Activated T-cell treated with anti-CD3 and anti-CD28 coated beads, Interleukin-2, amount 50 U/mL, for 4 hours (primary cell): ENCODE data around the gene LCN6. TPM values are rescaled to one million over a fixed set of nuclear protein-coding genes. Genes with fewer than 3 reads are reported as not detected.
A peak's percentile ranks its signal among the peaks of the same experiment; 100 is the strongest.
"Not testable (repeated sequence)": the region's sequence is repeated elsewhere in the genome, so short reads cannot be mapped to it uniquely, and the experiment has no call there.

Experiments used
- ATAC-seq, 2 donors: fragments of 200-7000 bp; cut with Tn5 transposase; one replicate each; pipeline ENCODE4 v1.10.0; 2021
- DNase-seq: peaks from one replicate; pipeline ENCODE4 v3.0.0-alpha.2; 2020
- H3K27me3 Mint-ChIP-seq: one replicate; pipeline ENCODE4 v1.8.0; 2021; ENCODE audit warnings: low read depth, mixed read lengths
- H3K36me3 Mint-ChIP-seq: one replicate; pipeline ENCODE4 v1.8.0; 2022; ENCODE audit warnings: mixed read lengths; ENCODE audit not compliant: insufficient read depth
- H3K4me1 Mint-ChIP-seq: one replicate; pipeline ENCODE4 v1.8.0; 2021; ENCODE audit warnings: low read depth, mixed read lengths
- H3K4me3 Mint-ChIP-seq: one replicate; pipeline ENCODE4 v1.8.0; 2021; ENCODE audit warnings: mild to moderate bottlenecking, moderate library complexity, mixed read lengths
- H3K9me3 Mint-ChIP-seq: one replicate; pipeline ENCODE4 v1.8.0; 2021; ENCODE audit warnings: mixed read lengths
- total RNA-seq, 3 donors: library from RNA; stranded (reverse); gene quantifications; one replicate each; pipeline ENCODE4 v1.2.1, GENCODE V29; 2021

The LCN6 gene
- total RNA-seq, 3 donors from 2014 or later: not detected

DNA sequence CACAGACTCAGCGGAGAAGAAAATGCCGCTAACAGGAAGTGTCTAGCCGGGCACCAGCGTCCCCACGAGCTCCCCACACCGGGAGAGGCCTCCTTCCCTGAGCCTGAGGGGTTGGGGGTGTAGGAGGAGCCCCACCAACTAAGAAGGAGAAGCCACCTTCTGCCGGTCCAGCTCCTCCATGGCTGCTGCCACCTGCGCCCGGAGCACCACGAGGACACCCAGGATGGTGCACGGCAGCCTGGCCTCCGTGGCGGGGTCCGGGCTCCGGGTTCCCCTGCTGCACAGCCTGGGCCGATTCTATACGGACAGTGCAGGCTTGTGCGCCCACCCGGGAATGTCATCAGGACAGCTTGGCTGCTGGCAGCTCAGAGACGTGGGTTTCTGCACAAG is 9.4 kb upstream of the LCN6 start:
- ATAC-seq (no peak), DNase-seq (no peak)
- Mint-ChIP-seq H3K4me3 (no peak overlapping the region), H3K36me3 (no peaks in the 10 kb centered on the region), H3K9me3 (peaks cover 2% of the 10 kb centered on the region), H3K27me3 (peaks cover 17% of the 10 kb centered on the region), H3K4me1 (no peaks in the 10 kb centered on the region)

DNA sequence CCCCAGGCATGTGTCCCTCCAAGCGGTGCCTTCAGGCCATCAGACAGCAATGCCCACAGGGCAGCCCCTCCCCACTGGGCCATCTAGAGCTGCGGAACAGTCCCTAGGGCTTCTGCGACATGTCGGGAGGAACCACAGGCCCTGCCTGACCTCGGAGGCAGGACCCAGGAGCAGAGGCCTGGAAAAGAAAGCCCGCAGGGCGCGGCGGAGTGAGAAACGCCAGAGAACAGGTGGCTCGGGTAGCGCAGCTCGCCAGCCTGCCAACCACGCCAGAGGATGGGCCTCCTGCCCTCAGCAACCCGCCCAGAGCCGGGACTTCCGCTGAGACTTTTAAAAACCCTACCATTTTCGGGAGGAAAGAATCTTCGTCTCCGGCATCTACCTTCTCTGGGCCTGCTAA is 9.0 kb upstream of the LCN6 start:
- Mint-ChIP-seq H3K9me3 (peaks cover 6% of the 10 kb centered on the region), H3K27me3 (peaks cover 16% of the 10 kb centered on the region), H3K36me3 (no peaks in the 10 kb centered on the region), H3K4me3 (no peak overlapping the region), H3K4me1 (no peaks in the 10 kb centered on the region)
- DNase-seq (no peak), ATAC-seq (no peak)

DNA sequence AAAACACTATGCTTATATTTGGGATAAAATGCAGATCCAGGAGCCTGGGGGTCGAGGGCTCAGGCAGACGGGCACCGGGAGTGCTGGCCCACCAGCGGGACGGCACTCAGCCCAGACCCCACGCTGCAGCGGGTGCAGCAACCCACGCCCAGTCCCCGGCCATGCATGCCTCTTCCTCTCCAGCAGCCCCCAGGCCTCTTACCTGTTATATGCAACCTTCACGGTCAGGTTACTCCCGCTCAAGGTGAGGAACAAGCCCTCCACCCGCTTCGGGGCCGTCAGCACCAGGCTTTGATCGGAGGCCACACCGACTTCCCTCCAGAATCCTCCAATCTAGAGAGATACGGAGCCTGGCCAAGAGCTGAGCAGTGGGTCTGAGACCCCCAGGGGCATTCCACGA is 8.5 kb upstream of the LCN6 start:
- H3K4me1 Mint-ChIP-seq: no peaks in the 10 kb centered on the region
- H3K36me3 Mint-ChIP-seq: no peaks in the 10 kb centered on the region
- no peak overlapping the region for H3K4me3 Mint-ChIP-seq
- ATAC-seq: no peak
- no peak for DNase-seq
- peaks cover 11% of the 10 kb centered on the region for H3K9me3 Mint-ChIP-seq
- H3K27me3 Mint-ChIP-seq: peaks cover 14% of the 10 kb centered on the region

DNA sequence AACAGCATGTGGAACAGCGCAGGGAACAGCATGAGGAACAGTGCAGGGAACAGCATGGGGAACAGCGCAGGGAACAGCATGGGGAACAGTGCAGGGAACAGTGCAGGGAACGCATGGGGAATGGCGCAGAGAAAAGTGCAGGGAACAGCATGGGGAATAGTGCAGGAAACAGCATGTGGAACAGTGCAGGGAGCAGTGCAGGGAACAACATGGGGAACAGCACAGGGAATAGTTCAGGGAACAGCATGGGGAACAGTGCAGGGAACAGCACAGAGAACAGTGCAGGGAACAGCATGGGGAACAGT is 7.8 kb upstream of the LCN6 start:
- ATAC-seq (no peak), DNase-seq (no peak)
- Mint-ChIP-seq H3K27me3 (peaks cover 9% of the 10 kb centered on the region), H3K4me1 (no peaks in the 10 kb centered on the region), H3K9me3 (peaks cover 14% of the 10 kb centered on the region), H3K4me3 (no peak overlapping the region), H3K36me3 (no peaks in the 10 kb centered on the region)

DNA sequence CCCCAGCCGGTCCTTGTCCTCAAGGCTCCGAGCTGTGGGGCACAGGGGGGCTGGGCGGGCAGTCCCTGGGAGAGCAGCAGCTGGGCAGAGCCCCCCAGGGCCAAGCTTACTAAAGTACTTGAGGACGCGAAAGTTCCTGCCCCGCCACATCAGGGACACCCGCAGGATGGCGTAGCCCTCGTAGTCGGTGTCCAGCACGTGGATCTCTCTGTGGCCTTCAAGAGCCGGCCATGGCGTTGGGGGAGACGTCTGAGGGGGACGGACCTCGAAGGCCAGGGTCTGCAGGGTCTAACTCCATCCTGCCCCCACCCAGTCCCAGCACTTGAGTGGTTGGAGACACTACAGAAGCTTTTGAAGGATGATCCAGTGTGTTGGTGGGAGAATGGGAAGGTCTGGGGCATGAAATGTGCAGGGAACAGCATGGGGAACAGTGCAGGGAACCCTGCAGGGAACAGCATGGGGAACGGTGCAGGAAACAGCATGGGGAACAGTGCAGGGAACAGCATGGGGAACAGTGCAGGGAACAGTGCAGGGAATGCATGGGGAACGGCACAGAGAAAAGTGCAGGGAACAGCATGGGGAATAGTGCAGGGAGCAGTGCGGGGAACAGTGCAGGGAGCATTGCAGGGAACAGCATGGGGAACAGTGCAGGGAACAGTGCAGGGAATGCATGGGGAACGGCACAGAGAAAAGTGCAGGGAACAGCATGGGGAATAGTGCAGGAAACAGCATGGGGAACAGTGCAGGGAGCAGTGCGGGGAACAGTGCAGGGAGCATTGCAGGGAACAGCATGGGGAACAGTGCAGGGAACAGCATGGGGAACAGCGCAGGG is 7.2 kb upstream of the LCN6 start:
- DNase-seq, H3K36me3 Mint-ChIP-seq, ATAC-seq, H3K4me1 Mint-ChIP-seq, H3K27me3 Mint-ChIP-seq, H3K4me3 Mint-ChIP-seq: not testable (repeated sequence)
- peaks cover 14% of the 10 kb centered on the region for H3K9me3 Mint-ChIP-seq

DNA sequence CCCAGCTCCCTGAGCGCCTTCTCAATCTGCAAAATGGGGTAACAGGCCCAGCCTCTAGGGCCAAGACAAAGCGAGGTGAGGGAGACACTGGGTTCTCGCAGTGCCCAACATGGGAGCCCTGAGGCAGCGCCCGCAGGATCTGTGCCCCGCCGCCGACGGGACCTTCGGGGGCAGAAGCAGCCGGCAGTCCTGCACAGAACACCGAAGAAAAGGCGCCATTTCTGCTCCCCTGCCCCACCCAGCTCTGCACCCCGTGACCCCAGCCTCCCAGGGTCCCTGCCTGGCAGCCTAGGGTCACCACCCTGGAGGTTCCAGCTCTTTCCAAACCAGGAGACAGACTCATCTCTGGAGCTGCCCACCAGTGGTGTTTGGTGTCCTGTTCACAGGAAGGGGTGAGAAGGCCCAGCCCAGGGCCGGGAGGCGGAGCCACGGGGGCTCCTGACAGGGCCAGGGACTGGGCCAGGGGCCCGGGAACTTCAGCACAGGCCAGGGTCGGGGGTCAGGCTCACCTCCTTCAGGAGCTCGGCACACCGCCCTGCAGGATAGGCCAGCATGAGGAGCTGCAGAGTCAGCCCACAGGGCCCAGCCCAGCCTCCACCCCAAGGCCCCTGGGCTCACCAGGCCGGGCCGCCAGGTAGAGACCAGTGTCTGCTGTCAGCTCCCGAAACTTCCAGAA is 6.4 kb upstream of the LCN6 start:
- Mint-ChIP-seq H3K27me3 (peaks cover 4% of the 10 kb centered on the region), H3K9me3 (peaks cover 14% of the 10 kb centered on the region), H3K4me1 (no peaks in the 10 kb centered on the region), H3K36me3 (no peaks in the 10 kb centered on the region), H3K4me3 (no peak overlapping the region)
- ATAC-seq (no peak), DNase-seq (no peak)

DNA sequence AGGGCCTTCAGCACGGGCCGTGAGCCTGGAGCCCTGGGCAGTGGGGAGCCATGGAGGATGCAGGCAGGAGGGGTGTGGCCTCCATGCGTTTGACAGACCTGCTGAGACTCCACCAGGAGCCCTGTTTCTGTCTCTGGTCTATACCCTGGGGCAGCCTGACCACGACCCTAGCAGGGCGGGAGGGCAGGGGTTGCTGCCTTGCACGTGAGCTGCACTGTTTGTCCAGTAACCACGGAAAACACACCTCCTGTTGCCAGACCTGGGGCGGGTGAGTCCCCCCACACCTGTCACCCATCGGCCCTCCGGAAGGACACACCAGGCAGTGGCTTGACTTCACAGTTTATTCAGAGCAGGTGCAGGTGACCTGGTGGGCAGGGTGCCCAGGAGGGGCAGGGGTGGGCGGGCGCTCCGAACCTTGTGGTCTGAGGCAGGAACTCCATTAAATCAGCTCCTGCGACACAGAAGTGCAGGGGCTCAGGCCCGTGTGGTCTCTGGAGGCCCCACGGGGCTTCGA is 5.8 kb upstream of the LCN6 start:
- Mint-ChIP-seq H3K4me1 (no peaks in the 10 kb centered on the region), H3K9me3 (peaks cover 14% of the 10 kb centered on the region), H3K27me3 (peaks cover 4% of the 10 kb centered on the region), H3K4me3 (no peak overlapping the region), H3K36me3 (no peaks in the 10 kb centered on the region)
- ATAC-seq: no peak
- no peak for DNase-seq

DNA sequence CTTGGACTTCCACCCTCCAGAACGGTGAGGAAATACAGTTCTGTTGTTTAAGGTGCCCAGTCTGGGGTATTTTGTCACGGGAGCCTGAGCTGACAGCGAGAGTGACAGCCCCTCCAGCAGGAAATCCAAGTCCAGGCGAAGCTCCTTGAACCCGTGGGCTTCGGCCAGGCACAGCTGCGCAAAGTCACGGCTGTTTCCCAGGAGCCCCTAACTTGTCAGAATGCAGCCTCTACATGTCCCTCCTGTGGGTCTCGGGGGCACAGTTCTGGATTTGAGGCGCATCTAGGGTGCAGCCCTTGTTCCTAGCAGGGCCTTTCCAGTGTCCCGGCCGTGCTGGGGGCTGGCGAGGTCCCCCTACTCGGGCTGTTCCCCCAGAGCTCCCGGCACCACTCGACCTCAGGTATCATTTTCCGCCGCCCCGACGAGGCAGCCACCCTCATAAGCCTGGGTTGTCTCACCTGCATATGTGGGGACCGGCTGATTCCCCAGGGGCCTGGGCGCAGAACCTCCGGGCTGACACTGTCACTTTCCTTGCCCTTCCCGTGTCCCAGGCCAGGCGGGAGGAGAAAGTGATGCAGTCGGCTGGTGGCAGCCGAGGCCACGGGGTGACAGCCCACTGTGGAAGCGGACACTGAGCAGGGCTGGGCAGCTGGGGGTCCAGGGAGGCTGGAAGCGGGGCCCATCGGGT is 5.2 kb upstream of the LCN6 start:
- ATAC-seq (no peak), DNase-seq (no peak)
- Mint-ChIP-seq H3K27me3 (peaks cover 6% of the 10 kb centered on the region), H3K36me3 (no peaks in the 10 kb centered on the region), H3K4me3 (no peak overlapping the region), H3K4me1 (no peaks in the 10 kb centered on the region), H3K9me3 (peaks cover 14% of the 10 kb centered on the region)

DNA sequence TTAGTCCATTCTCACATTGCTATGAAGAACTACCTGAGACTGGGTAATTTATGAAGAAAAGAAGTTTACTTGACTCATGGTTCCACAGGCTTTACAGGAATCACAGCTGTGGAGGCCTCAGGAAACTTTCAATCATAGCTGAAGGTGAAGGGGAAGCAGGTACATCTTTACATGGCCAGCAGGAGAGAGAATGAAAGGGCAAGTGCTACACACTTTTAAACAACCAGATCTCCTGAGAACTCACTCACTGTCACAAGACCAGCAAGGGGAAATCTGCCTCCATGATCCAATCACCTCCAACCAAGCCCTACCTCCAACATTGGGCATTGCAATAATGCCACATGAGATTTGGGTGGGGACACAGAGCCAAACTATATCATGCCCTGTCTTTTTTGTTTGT is 3.5 kb upstream of the LCN6 start:
- peaks cover 14% of the 10 kb centered on the region for H3K9me3 Mint-ChIP-seq
- no peak for DNase-seq
- H3K27me3 Mint-ChIP-seq: peaks cover 6% of the 10 kb centered on the region
- H3K4me1 Mint-ChIP-seq: no peaks in the 10 kb centered on the region
- H3K4me3 Mint-ChIP-seq: no peak overlapping the region
- no peaks in the 10 kb centered on the region for H3K36me3 Mint-ChIP-seq
- no peak for ATAC-seq

DNA sequence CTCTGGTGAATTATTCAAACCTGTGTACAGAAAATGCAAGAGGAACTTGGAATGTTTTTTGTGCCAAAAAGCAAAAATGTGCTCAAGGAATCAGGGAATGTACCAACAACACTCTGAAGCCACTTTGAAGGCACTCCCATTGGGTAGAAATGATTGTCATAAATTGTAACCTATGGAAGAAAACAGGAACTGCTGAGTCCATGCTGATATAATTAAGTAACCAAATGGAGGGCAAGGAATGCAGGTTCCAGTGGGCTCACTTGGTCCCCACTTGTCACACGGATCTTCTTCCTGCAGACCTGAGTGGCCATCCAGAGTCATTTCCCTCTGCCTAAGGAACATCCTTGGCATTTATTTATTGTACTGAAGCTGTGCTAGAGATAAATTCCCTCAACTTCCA is 2.9 kb upstream of the LCN6 start:
- H3K9me3 Mint-ChIP-seq: peaks cover 14% of the 10 kb centered on the region
- H3K27me3 Mint-ChIP-seq: peaks cover 5% of the 10 kb centered on the region
- ATAC-seq (no peak), DNase-seq (no peak)
- no peaks in the 10 kb centered on the region for H3K4me1 Mint-ChIP-seq
- H3K36me3 Mint-ChIP-seq: no peaks in the 10 kb centered on the region
- H3K4me3 Mint-ChIP-seq: no peak overlapping the region

DNA sequence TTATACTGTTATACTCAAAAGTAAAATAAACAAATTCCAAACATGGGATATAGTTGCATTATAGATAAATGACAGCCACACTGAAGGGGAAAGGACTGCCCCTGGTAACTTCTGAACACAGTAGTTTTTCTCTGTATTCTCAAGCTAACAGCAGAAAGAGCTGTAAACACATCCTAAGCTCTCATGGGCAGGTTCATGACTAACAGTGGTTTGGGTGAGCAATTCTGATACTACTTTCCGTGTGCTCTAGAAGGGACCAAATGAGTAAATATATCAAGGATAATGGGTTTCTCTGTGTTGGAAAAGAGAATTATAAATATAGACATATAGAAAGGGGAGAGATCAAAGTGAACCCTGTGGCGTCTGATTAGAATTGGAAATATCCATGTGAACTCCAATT is 2.2 kb upstream of the LCN6 start:
- DNase-seq (no peak), ATAC-seq (peak; percentile 75 to 78)
- Mint-ChIP-seq H3K4me3 (no peak overlapping the region), H3K36me3 (no peaks in the 10 kb centered on the region), H3K27me3 (peaks cover 3% of the 10 kb centered on the region), H3K4me1 (no peaks in the 10 kb centered on the region), H3K9me3 (peaks cover 14% of the 10 kb centered on the region)

DNA sequence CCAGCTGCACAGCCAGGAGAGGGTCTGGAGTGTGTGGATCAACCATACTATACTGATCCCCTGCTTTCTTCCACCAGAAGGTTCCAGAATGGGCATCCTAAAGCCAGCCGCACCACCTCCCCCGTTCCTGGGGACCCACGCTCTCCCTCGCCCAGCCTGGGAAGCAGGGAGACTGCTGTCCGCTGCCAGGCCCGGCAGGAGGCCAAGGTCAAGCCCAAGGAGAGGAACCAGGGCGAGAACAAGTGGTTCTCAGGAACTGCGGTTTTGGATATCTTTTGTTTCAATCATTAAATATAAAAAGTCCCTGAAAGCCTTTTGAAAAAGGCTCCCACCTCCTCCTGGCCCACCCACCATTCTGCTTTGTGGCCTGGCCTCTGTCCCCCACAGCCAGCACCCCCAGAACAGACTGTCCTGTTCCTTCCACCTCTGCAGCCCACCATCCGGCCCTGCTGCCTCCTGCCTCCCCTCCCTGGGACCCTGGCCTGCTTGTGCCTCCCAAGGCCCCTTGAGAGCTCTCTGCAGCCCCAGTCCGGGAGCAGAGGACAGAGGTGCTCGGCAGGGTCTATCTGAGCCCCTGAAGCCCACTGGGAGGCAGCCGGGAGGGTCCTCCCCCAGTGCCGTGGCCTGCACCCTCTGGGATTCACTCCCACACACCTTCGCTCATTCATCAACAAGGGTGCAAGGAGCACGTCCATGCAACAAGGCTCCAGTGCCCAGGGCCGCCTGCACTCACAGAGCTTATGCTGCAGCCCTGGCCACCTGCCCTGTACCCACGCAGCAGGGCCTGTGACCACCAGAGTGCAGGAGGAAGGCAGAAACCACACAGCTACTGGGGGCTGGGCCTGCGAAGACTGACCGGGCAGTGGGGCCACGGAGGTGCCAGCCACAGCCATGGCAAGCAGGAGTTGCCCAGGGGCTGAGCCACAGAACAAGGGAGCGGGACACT is 614 bp upstream of the LCN6 start:
- Mint-ChIP-seq H3K27me3 (peaks cover 3% of the 10 kb centered on the region), H3K4me1 (no peaks in the 10 kb centered on the region), H3K36me3 (no peaks in the 10 kb centered on the region), H3K4me3 (no peak overlapping the region), H3K9me3 (peaks cover 14% of the 10 kb centered on the region)
- ATAC-seq (no peak), DNase-seq (no peak)

DNA sequence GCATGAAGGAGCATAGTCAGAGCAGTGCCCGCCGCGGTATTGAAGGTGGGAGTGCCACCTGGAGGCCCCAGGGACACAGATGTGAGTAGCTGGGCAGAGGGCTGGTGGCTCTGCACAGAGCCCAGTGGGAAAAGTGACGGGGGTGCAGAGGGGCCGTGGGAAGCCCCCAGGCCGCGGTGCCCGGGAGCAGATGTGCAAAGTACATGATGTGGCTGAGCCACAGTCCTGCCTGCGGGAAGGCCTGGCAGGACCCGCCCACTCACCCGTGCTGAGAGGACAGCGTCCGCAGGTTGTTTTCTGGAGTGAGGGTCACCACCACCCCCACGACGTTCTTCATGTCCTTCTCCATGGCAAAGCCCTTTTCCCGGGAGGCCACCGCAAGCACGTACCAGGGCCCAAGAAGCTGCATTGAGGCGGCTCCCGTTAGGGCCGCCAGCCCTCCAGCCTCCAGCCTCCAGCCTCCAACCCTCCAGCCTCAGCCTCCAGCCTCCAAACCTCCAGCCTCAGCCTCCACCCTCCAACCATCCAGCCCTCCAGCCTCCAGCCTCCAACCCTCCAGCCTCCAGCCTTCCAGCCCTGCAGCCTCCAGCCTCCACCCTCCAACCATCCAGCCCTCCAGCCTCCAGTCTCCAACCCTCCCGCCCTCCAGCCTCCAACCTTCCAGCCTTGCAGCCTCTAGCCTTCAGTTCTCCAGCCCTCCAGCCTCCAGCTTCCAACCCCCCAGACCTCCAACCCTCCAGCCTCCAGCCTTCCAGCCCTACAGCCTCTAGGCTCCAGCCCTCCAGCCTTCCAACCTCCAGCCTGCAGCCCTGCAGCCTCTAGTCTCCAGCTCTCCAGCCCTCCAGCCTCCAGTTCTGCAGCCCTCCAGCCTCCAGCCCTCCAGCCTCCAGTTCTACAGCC is 914 bp downstream of the LCN6 start:
- Mint-ChIP-seq H3K9me3 (peaks cover 9% of the 10 kb centered on the region), H3K27me3 (peaks cover 5% of the 10 kb centered on the region), H3K4me1 (no peaks in the 10 kb centered on the region), H3K36me3 (no peaks in the 10 kb centered on the region), H3K4me3 (no peak overlapping the region)
- ATAC-seq (no peak), DNase-seq (no peak)
